ENCODE results near the gene KRT7. TPM values are rescaled to one million over a fixed set of nuclear protein-coding genes. Genes with fewer than 3 reads are reported as not detected.

KRT7 gene
- total RNA-seq, 4 donors from 2014 or later = 2.4 to 4.0 (median 3.7) TPM

DNA sequence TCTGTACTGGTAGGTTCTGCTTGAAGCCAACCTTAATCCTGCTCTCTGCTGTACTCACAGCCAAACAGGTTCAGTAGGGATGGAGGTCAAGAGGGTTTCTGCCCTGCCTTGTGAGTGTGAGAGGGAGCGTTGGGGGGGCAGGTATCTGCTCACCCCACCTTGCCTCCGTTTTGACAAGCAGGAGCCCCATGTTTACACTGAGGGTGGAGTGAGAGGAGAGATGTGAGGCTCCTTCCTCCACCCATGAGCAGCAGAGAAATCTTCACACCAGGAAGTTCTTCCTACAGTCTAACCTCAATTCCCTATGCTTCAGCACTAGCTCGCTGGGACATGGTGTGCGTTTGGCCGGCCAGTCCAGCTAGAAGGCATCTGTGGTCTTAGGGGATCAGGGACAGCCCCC lies 45.4 kb upstream of the KRT7 start:
- TF ChIP-seq, protein P1, sequence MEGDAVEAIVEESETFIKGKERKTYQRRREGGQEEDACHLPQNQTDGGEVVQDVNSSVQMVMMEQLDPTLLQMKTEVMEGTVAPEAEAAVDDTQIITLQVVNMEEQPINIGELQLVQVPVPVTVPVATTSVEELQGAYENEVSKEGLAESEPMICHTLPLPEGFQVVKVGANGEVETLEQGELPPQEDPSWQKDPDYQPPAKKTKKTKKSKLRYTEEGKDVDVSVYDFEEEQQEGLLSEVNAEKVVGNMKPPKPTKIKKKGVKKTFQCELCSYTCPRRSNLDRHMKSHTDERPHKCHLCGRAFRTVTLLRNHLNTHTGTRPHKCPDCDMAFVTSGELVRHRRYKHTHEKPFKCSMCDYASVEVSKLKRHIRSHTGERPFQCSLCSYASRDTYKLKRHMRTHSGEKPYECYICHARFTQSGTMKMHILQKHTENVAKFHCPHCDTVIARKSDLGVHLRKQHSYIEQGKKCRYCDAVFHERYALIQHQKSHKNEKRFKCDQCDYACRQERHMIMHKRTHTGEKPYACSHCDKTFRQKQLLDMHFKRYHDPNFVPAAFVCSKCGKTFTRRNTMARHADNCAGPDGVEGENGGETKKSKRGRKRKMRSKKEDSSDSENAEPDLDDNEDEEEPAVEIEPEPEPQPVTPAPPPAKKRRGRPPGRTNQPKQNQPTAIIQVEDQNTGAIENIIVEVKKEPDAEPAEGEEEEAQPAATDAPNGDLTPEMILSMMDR (IDR thresholded peaks at IDR 0.05; ENCODE audit: low read depth) = no peak

DNA sequence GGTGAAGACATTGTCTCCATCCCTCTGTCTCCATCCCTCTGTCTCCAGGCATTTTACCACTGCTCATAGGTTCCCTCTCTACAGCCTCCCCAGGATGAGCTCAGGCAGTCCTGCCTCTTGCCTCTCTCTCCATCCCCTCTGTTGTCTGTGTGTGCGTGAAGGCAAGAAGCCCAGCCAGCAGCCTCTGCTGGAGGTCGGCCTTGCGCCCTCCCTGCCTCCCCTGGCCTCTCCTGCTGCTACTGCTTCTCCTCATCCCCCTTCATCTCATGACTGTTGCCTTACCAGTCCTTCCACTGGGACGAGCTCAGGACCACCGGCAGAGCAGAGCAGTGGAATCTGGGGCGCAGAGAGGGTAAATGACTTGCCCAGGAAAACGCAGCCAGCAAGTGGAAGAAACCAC lies 44.4 kb upstream of the KRT7 start:
- TF ChIP-seq, protein P1 (IDR thresholded peaks at IDR 0.05; ENCODE audit: low read depth) = no peak

DNA sequence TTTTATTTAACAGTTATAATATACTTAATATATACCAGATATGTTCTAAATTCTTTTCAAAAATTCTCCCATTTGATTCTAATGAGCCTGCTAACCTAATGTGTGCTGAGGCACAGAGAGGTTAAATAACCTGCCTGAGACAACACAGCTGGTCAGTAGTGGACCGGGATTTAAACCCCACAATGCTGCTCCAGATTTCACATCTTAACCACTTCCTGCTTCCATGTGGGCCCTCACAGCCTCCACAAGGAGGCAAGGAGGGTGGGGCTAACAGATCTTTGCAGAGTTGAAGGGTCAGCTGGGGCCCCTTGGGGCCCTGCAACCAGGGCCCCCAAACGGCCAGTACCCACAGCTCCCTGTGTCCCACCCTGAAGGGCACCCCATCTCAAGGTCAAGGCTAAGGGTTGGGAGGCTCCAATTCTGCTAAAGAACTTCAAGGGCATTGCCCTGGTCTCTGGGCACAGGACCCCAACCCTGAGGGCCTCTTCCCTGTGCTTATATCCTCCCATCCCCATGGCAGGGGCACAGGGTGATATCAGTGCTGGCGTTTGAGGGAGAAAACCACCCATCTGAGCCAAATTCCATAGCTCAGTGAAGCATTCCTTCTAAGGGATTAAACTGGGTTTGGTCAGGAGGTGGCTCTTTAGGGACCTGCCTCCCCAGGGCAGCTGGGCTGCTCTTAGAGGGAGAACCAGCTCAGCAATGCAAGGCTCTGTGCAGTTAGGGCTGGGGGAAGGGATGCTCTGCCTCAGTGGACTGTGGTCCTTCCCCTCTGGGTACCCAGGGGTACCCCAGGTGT lies 43.5 kb upstream of the KRT7 start:
- TF ChIP-seq, protein P1 (IDR thresholded peaks at IDR 0.05; ENCODE audit: low read depth) = no peak

DNA sequence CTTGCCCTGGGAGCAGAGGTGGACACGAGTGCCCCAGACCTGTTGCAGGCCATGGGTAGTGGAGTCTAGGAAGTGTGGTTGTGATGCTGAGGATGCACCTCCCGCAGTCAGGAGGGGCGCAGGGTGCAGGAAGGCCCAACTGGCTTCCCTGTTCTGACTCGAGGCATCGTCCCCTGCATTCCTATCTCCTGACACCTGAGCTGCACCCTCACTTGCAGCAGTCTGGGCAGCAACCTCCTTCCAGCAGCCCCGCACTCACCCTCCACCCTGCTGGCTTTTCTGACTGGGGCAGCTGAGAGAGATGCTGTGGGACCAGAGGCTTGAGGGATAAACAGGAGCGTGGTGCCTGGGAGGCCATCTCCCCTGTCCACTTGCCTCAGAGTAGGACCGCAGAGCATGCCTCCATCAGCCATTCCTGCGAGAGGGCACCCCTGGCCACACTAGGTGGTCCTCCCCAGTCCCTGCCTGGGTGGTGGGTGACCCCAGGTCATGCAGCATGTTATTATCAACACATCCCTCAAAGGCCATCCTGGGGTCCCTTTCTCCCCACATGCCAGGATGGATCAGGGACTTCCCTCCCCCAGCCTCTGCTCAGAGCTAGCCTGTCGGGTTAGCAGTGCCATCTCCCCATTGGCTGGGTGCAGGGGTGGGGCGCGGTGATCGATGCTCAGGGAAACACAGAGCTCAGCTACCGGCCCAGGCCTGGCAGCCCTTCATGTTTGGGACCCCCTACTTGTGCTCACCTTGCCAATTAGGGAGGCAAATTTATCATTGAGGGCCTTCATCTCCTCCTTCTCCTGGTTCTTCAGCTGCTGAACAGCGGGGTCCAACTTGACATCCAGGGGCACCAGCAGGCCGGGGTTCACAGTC lies 41.9 kb upstream of the KRT7 start:
- TF ChIP-seq, protein P1 (IDR thresholded peaks at IDR 0.05; ENCODE audit: low read depth) = no peak

DNA sequence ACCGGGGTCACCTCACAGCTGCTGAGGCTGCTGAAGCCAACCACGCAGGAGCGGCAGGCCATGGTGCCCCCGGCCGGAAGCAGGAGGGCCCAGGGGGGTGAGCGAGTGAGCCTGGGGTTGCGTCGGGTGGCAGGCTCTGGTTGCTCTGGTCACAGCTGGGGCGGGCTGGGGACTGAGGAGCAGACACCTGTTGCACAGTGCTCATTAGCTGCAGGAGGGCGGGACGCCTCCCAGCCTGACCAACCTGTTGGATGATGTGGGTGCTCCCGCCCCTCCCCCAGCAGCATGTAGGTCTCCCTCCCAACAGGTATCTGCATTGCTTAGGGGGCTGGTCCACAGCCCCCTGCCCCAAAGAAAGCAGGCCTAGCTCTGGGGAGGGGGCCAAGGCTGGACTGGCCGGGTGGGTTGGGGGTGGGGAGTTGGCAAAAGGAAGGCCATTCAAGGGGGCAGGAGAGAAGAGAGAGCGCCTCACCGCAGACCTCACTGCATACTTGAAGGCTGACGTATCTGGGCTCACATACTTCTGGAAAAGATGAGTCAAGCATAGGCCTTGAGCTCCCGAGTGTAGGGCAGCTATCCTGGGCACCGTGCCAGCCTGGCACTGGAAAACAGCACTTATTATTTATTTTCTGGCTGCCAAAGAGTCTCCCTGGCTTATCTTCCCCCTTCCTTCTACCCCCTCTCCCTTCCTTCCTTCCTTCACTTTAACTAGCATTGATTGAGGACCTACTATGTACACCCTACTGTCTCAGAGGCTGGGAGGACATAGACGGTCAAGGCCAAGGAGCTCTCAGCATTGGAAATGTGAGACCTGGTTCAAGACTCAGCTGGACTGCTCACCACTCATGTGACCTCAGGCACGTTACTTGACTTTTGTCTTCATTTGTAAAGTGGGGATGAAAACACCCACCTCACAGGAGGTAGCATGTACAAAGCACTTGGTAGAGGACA lies 40.9 kb upstream of the KRT7 start, which contains the start of gene KRT80:
KRT80 (minus strand) TSS at position 174 of the 951 bp plus-strand sequence; CDS start at position 62, 112 bp downstream.
- TF ChIP-seq, protein P1 (IDR thresholded peaks at IDR 0.05; ENCODE audit: low read depth) = no peak

DNA sequence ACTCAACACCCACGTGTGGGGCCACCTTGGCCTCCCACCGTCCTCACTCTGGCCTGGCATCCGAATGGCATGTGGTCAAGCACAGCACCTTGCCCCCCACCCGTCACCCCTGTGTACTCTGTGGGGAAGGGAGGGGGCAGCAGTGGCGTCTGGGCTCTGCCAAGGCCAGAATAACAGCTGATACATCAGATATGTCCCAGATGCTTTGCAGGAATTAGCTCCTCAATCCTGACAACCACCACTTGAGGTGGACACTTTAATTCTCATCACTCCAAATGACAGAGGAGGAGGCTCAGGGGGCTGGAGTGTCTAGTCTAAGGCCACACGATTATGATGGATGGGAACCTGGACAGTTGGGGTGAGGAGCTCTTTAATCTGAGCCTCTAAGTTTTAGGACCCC lies 39.5 kb upstream of the KRT7 start:
- TF ChIP-seq, protein P1 (IDR thresholded peaks at IDR 0.05; ENCODE audit: low read depth) = no peak

Measured in subcutaneous adipose tissue (tissue), 4 donors.